GOT3 (cell line): ENCODE data around the gene ARHGAP22.

Experiments used
- DNase-seq: peaks from one replicate; lab custom pipeline; 2025; ENCODE audit warnings: mixed read lengths; lab: John Stamatoyannopoulos, UW

Gene ARHGAP22

GRCh38 chr10:48463318-48464003 lies 141.4 kb downstream of the ARHGAP22 start:
- no peak for DNase-seq

- DNase-seq: no peak
These were observed 142.3 kb downstream of the ARHGAP22 start for GRCh38 chr10:48462482-48463020.

- no peak for DNase-seq
These were observed 143.0 kb downstream of the ARHGAP22 start for GRCh38 chr10:48461623-48462481.

- DNase-seq: no peak
These were observed 144.7 kb downstream of the ARHGAP22 start for GRCh38 chr10:48460182-48460581.

GRCh38 chr10:48459270-48460150 lies 145.4 kb downstream of the ARHGAP22 start:
- no peak for DNase-seq

- DNase-seq: no peak
These were observed 146.2 kb downstream of the ARHGAP22 start for GRCh38 chr10:48458662-48459048.

GRCh38 chr10:48457949-48458661 lies 146.8 kb downstream of the ARHGAP22 start:
- no peak for DNase-seq

GRCh38 chr10:48456808-48457761 lies 147.8 kb downstream of the ARHGAP22 start:
- no peak for DNase-seq

GRCh38 chr10:48456361-48456804 lies 148.5 kb downstream of the ARHGAP22 start:
- DNase-seq: no peak

- DNase-seq: no peak
These were observed 149.3 kb downstream of the ARHGAP22 start for GRCh38 chr10:48455392-48456151.

GRCh38 chr10:48455055-48455391 lies 149.8 kb downstream of the ARHGAP22 start:
- DNase-seq: no peak

- no peak for DNase-seq
These were observed 150.4 kb downstream of the ARHGAP22 start for GRCh38 chr10:48454302-48455054.

GRCh38 chr10:48453451-48454301 lies 151.2 kb downstream of the ARHGAP22 start:
- no peak for DNase-seq

GRCh38 chr10:48452879-48453412 lies 151.9 kb downstream of the ARHGAP22 start:
- no peak for DNase-seq

GRCh38 chr10:48451969-48452878 lies 152.6 kb downstream of the ARHGAP22 start:
- no peak for DNase-seq

- DNase-seq: no peak
These were observed 154.0 kb downstream of the ARHGAP22 start for GRCh38 chr10:48450741-48451466.
